Activated CD4-positive, alpha-beta T cell treated with anti-CD3 and anti-CD28 coated beads, Interleukin-2, amount 50 U/mL, for 24 hours (primary cell): ENCODE results near the gene RGS3.

Experiments used
- DNase-seq, 2 donors: peaks; one replicate each; pipeline ENCODE4 v3.0.0-alpha.2; 2020; ENCODE audit warnings: low read depth in 1 of 2, low spot score in 1 of 2

Gene RGS3

GRCh38 chr9:113616116-113616515, 152.6 kb downstream of the RGS3 start:
- no peak for DNase-seq

- no peak for DNase-seq
Observed at GRCh38 chr9:113616621-113617496, 153.3 kb downstream of the RGS3 start.

- no peak for DNase-seq
Observed at GRCh38 chr9:113617550-113617949, 154.0 kb downstream of the RGS3 start.

- DNase-seq, result no peak
Observed at GRCh38 chr9:113618836-113619490, 155.4 kb downstream of the RGS3 start.

GRCh38 chr9:113619491-113620376, 156.2 kb downstream of the RGS3 start:
- no peak for DNase-seq

GRCh38 chr9:113620377-113621161, 157.0 kb downstream of the RGS3 start:
- DNase-seq, result no peak

- no peak for DNase-seq
Observed at GRCh38 chr9:113621309-113621791, 157.8 kb downstream of the RGS3 start.

- no peak for DNase-seq
Observed at GRCh38 chr9:113621980-113622379, 158.5 kb downstream of the RGS3 start.

- peak; percentile 19 to 63 for DNase-seq
Observed at GRCh38 chr9:113622600-113623400, 159.3 kb downstream of the RGS3 start.

GRCh38 chr9:113623851-113624485, 160.4 kb downstream of the RGS3 start:
- no peak for DNase-seq

- no peak for DNase-seq
Observed at GRCh38 chr9:113624721-113625120, 161.2 kb downstream of the RGS3 start.

GRCh38 chr9:113625486-113625885, 162.0 kb downstream of the RGS3 start:
- no peak for DNase-seq

GRCh38 chr9:113626735-113627495, 163.4 kb downstream of the RGS3 start:
- no peak for DNase-seq

- DNase-seq, result no peak
Observed at GRCh38 chr9:113628621-113629020, 165.1 kb downstream of the RGS3 start.

- no peak for DNase-seq
Observed at GRCh38 chr9:113630386-113631136, 167.0 kb downstream of the RGS3 start.

GRCh38 chr9:113631137-113631765, 167.7 kb downstream of the RGS3 start:
- no peak for DNase-seq
